HL-60 (cell line): Measurements from ENCODE around the gene KIFC1.

Experiments used
- GABPA ChIP-seq: IDR thresholded peaks from 2 replicates; pipeline ENCODE4 v1.6.1; 2012; ENCODE audit warnings: low read depth
- POLR2AphosphoS5 ChIP-seq: IDR thresholded peaks from 2 replicates; pipeline ENCODE4 v1.6.1; 2012; ENCODE audit warnings: low read depth
- TF ChIP-seq, protein P1 (sequence below): IDR thresholded peaks from one replicate; pipeline ENCODE4 v1.5.1; 2011; ENCODE audit warnings: low read length, control low read depth, inconsistent platforms; ENCODE audit not compliant: insufficient read depth

GRCh38 chr6:33432546-33432945, 40.9 kb downstream of the KIFC1 start:
- TF ChIP-seq, protein P1, sequence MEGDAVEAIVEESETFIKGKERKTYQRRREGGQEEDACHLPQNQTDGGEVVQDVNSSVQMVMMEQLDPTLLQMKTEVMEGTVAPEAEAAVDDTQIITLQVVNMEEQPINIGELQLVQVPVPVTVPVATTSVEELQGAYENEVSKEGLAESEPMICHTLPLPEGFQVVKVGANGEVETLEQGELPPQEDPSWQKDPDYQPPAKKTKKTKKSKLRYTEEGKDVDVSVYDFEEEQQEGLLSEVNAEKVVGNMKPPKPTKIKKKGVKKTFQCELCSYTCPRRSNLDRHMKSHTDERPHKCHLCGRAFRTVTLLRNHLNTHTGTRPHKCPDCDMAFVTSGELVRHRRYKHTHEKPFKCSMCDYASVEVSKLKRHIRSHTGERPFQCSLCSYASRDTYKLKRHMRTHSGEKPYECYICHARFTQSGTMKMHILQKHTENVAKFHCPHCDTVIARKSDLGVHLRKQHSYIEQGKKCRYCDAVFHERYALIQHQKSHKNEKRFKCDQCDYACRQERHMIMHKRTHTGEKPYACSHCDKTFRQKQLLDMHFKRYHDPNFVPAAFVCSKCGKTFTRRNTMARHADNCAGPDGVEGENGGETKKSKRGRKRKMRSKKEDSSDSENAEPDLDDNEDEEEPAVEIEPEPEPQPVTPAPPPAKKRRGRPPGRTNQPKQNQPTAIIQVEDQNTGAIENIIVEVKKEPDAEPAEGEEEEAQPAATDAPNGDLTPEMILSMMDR: no peak
- TF ChIP-seq POLR2AphosphoS5 (no peak), GABPA (no peak)
